ENCODE results near the gene MESD.

DNA sequence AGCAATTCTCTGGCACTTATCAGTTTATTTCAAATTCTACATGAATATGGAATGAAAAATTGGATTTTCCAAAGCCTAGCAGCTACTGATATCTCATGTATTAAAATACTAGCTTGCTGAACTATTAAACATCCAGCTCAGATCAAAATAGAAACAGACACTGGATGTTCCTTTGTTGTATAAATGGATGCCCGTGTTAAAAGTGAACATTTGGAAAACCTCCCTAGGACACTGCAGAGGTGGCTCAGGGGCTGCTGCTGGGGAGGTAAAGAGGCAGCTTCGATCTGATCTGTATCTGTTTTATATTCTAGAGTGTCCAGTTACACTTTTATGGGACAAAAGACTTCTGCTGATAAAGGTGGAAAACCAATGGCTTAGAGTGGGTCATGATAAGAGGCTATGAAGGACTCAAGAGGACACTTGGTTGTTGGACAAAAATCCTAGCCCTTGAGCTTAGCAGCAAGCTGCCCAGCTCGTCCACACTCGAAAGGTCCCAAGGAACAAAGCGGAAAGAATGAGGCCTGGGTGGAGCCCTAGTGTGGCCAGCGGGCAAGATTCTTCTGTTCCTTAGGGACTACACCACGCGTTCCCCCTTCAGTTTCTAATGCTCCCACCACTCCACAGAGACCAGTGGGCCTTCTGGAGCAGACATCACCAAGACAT lies 9.9 kb downstream of the MESD start:
- TF ChIP-seq, protein P1, sequence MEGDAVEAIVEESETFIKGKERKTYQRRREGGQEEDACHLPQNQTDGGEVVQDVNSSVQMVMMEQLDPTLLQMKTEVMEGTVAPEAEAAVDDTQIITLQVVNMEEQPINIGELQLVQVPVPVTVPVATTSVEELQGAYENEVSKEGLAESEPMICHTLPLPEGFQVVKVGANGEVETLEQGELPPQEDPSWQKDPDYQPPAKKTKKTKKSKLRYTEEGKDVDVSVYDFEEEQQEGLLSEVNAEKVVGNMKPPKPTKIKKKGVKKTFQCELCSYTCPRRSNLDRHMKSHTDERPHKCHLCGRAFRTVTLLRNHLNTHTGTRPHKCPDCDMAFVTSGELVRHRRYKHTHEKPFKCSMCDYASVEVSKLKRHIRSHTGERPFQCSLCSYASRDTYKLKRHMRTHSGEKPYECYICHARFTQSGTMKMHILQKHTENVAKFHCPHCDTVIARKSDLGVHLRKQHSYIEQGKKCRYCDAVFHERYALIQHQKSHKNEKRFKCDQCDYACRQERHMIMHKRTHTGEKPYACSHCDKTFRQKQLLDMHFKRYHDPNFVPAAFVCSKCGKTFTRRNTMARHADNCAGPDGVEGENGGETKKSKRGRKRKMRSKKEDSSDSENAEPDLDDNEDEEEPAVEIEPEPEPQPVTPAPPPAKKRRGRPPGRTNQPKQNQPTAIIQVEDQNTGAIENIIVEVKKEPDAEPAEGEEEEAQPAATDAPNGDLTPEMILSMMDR (conservative IDR thresholded peaks at IDR 0.05): no peak
- no peak for TF ChIP-seq EZH2 (IDR thresholded peaks at IDR 0.05; ENCODE audit: low read depth)

All from PC-9 (cell line).